ENCODE data around the gene SNCA.

SNCA gene

GRCh38 chr4:89814362-89814761 lies 22.6 kb downstream of the SNCA start:
- no peaks in the 10 kb centered on the region for H3K4me1 ChIP-seq (ENCODE audit: insufficient read depth, low read length, severe bottlenecking)
- no peaks in the 10 kb centered on the region for H3K9me2 ChIP-seq (ENCODE audit: low read depth, low read length)
- H3K27me3 ChIP-seq (ENCODE audit: insufficient read depth, low read length), result no peaks in the 10 kb centered on the region
- no peak overlapping the region for H3K9ac ChIP-seq (ENCODE audit: low read length)
- no peaks in the 10 kb centered on the region for H3K36me3 ChIP-seq (ENCODE audit: insufficient read depth, low read length)
- no peak overlapping the region for H3K4me2 ChIP-seq (ENCODE audit: low read length)
- H3K4me3 ChIP-seq (ENCODE audit: low read depth, low read length, poor library complexity, severe bottlenecking), result no peak overlapping the region
- no peak overlapping the region for H3K27ac ChIP-seq (ENCODE audit: low read depth, low read length, poor library complexity, severe bottlenecking)
- no peaks in the 10 kb centered on the region for H3K79me2 ChIP-seq (ENCODE audit: insufficient read depth, low read length)
- H3K9me3 ChIP-seq (ENCODE audit: low read length), result no peaks in the 10 kb centered on the region
- H2AFZ ChIP-seq (ENCODE audit: low read length), result no peak overlapping the region
- no peaks in the 10 kb centered on the region for H4K20me1 ChIP-seq (ENCODE audit: insufficient read depth, low read length)
- H3F3A ChIP-seq (ENCODE audit: insufficient read depth, low read length), result no peaks in the 10 kb centered on the region
- TF ChIP-seq CTCF (IDR thresholded peaks at IDR 0.05; ENCODE audit: low read length) (no peak), EZH2 (IDR thresholded peaks at IDR 0.05; ENCODE audit: borderline replicate concordance, low read length) (no peak)

GRCh38 chr4:89813197-89813596 lies 23.8 kb downstream of the SNCA start:
- H2AFZ ChIP-seq (ENCODE audit: low read length), result no peak overlapping the region
- no peak overlapping the region for H3K9ac ChIP-seq (ENCODE audit: low read length)
- no peaks in the 10 kb centered on the region for H3K36me3 ChIP-seq (ENCODE audit: insufficient read depth, low read length)

GRCh38 chr4:89807441-89808140 lies 29.4 kb downstream of the SNCA start:
- no peaks in the 10 kb centered on the region for H3K9me3 ChIP-seq (ENCODE audit: low read length)
- H3K4me1 ChIP-seq (ENCODE audit: insufficient read depth, low read length, severe bottlenecking), result no peaks in the 10 kb centered on the region
- no peak overlapping the region for H2AFZ ChIP-seq (ENCODE audit: low read length)
- no peak overlapping the region for H3K4me3 ChIP-seq (ENCODE audit: low read depth, low read length, poor library complexity, severe bottlenecking)
- no peaks in the 10 kb centered on the region for H3F3A ChIP-seq (ENCODE audit: insufficient read depth, low read length)
- TF ChIP-seq CTCF (IDR thresholded peaks at IDR 0.05; ENCODE audit: low read length) (no peak), EZH2 (IDR thresholded peaks at IDR 0.05; ENCODE audit: borderline replicate concordance, low read length) (no peak)
- H3K27ac ChIP-seq (ENCODE audit: low read depth, low read length, poor library complexity, severe bottlenecking), result no peak overlapping the region
- H3K36me3 ChIP-seq (ENCODE audit: insufficient read depth, low read length), result no peaks in the 10 kb centered on the region
- H3K9me2 ChIP-seq (ENCODE audit: low read depth, low read length), result no peaks in the 10 kb centered on the region
- no peaks in the 10 kb centered on the region for H3K79me2 ChIP-seq (ENCODE audit: insufficient read depth, low read length)
- H3K27me3 ChIP-seq (ENCODE audit: insufficient read depth, low read length), result no peaks in the 10 kb centered on the region
- no peak overlapping the region for H3K9ac ChIP-seq (ENCODE audit: low read length)
- H3K4me2 ChIP-seq (ENCODE audit: low read length), result no peak overlapping the region
- H4K20me1 ChIP-seq (ENCODE audit: insufficient read depth, low read length), result no peaks in the 10 kb centered on the region

More at GRCh38 chr4:89813197-89813596, 23.8 kb downstream of the SNCA start:
- Histone ChIP-seq H3K4me2 (ENCODE audit: low read length) (no peak overlapping the region), H4K20me1 (ENCODE audit: insufficient read depth, low read length) (no peaks in the 10 kb centered on the region), H3K9me3 (ENCODE audit: low read length) (no peaks in the 10 kb centered on the region), H3K4me3 (ENCODE audit: low read depth, low read length, poor library complexity, severe bottlenecking) (no peak overlapping the region), H3K27me3 (ENCODE audit: insufficient read depth, low read length) (no peaks in the 10 kb centered on the region), H3K9me2 (ENCODE audit: low read depth, low read length) (no peaks in the 10 kb centered on the region), H3K27ac (ENCODE audit: low read depth, low read length, poor library complexity, severe bottlenecking) (no peak overlapping the region), H3F3A (ENCODE audit: insufficient read depth, low read length) (no peaks in the 10 kb centered on the region), H3K79me2 (ENCODE audit: insufficient read depth, low read length) (no peaks in the 10 kb centered on the region), H3K4me1 (ENCODE audit: insufficient read depth, low read length, severe bottlenecking) (no peaks in the 10 kb centered on the region)
- no peak for TF ChIP-seq EZH2 (IDR thresholded peaks at IDR 0.05; ENCODE audit: borderline replicate concordance, low read length)
- no peak for TF ChIP-seq CTCF (IDR thresholded peaks at IDR 0.05; ENCODE audit: low read length)
